Body of pancreas (tissue), 4 donors: ENCODE results near the gene SLC25A23.

Experiments used
- CTCF ChIP-seq, 7 experiments: fragments of 450-650 bp in 4 of 7; fragments of 200-600 bp in 3 of 7; sonication (generic) in 3 of 7; IDR thresholded peaks; one replicate each; pipeline ENCODE4 v1.5.1; 2016 to 2019; ENCODE audit warnings: antibody characterized with exemption in 7 of 7
- POLR2A ChIP-seq, 3 donors: fragments of 450-650 bp; IDR thresholded peaks; one replicate each; pipeline ENCODE4 v1.6.1; 2016; ENCODE audit warnings: antibody characterized with exemption in 3 of 3, mild to moderate bottlenecking in 2 of 3

- TF ChIP-seq POLR2A (IDR thresholded peaks at IDR 0.05) (no peak), CTCF (IDR thresholded peaks at IDR 0.05) (no peak)
Observed at GRCh38 chr19:6413291-6413690, 46.3 kb downstream of the SLC25A23 start.
